Chondrocyte (in vitro differentiated cells): ENCODE data around the gene FHIT. TPM values are rescaled to one million over a fixed set of nuclear protein-coding genes. Genes with fewer than 3 reads are reported as not detected.

ENCODE experiments used
- DNase-seq: peaks from one replicate; pipeline ENCODE4 v3.0.0; 2021; ENCODE audit warnings: mixed read lengths, low spot score
- H3K27ac Mint-ChIP-seq: one replicate; pipeline ENCODE4 v1.8.0; 2021; ENCODE audit warnings: mild to moderate bottlenecking, moderate library complexity, mixed read lengths; ENCODE audit not compliant: unreplicated experiment
- H3K27me3 Mint-ChIP-seq: 2 replicates; pipeline ENCODE4 v1.8.0; 2021; ENCODE audit warnings: low read depth, mixed read lengths
- H3K36me3 Mint-ChIP-seq: 2 replicates; pipeline ENCODE4 v1.8.0; 2021; ENCODE audit warnings: low read depth, mixed read lengths
- H3K4me1 Mint-ChIP-seq: 2 replicates; pipeline ENCODE4 v1.8.0; 2021; ENCODE audit warnings: low read depth, mild to moderate bottlenecking, mixed read lengths
- H3K4me3 Mint-ChIP-seq: one replicate; pipeline ENCODE4 v1.8.0; 2021; ENCODE audit warnings: mild to moderate bottlenecking, moderate library complexity, mixed read lengths; ENCODE audit not compliant: unreplicated experiment
- H3K9me3 Mint-ChIP-seq: 2 replicates; pipeline ENCODE4 v1.8.0; 2021; ENCODE audit warnings: low read depth, mixed read lengths
- total RNA-seq: library from RNA; stranded (reverse); gene quantifications from 3 replicates; pipeline ENCODE4 v1.2.1, GENCODE V29; 2021
- TF ChIP-seq, protein P1 (sequence below): fragments of 200-600 bp; sonication (generic); IDR thresholded peaks from 2 replicates; pipeline ENCODE4 v1.5.0; 2021; ENCODE audit warnings: antibody characterized with exemption, mild to moderate bottlenecking, moderate library complexity

FHIT gene
- total RNA-seq, 1 donor from 2014 or later, result 3.8 TPM

DNA sequence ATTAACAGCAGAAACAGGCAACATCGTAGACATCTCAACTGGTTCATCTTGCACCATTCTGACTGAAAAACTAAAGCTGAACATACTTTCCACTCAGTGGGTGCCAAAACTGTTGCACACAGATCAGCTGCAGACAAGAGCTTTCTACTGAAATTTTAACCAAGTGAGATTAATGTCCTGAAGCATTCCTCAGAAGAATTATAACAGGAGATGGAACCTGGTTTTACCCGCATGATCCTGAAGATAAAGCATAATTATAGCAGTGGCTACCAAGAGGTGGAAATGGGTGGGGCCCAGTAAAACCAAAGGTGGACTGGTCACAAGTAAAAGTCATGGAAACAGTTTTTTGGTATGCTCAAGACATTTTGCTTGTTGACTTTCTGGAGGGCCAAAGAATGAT lies 858.8 kb downstream of the FHIT start:
- no peak overlapping the region for H3K4me3 Mint-ChIP-seq
- DNase-seq, result no peak
- no peaks in the 10 kb centered on the region for H3K4me1 Mint-ChIP-seq
- H3K27ac Mint-ChIP-seq, result no peak overlapping the region
- peaks cover 8% of the 10 kb centered on the region for H3K27me3 Mint-ChIP-seq
- no peaks in the 10 kb centered on the region for H3K36me3 Mint-ChIP-seq
- no peaks in the 10 kb centered on the region for H3K9me3 Mint-ChIP-seq
- TF ChIP-seq, protein P1, sequence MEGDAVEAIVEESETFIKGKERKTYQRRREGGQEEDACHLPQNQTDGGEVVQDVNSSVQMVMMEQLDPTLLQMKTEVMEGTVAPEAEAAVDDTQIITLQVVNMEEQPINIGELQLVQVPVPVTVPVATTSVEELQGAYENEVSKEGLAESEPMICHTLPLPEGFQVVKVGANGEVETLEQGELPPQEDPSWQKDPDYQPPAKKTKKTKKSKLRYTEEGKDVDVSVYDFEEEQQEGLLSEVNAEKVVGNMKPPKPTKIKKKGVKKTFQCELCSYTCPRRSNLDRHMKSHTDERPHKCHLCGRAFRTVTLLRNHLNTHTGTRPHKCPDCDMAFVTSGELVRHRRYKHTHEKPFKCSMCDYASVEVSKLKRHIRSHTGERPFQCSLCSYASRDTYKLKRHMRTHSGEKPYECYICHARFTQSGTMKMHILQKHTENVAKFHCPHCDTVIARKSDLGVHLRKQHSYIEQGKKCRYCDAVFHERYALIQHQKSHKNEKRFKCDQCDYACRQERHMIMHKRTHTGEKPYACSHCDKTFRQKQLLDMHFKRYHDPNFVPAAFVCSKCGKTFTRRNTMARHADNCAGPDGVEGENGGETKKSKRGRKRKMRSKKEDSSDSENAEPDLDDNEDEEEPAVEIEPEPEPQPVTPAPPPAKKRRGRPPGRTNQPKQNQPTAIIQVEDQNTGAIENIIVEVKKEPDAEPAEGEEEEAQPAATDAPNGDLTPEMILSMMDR, result no peak

DNA sequence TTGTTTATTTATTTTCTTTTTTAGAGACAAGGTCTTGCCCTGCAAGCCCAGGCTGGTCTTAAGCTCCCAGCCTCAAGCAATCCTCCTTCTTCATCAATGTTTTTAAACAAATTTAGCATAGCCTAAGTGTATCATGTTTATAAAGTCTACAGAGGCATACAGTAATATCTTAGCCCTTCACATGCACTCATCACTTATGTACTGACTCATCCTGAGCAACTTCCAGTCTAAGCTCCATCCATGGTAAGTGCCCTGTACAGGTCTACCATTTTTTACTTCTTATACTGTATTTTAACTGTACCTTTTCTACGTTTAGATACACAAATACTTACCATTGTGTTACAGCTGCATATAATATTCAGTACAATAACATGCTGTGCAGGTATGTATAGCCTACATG lies 860.0 kb downstream of the FHIT start:
- no peaks in the 10 kb centered on the region for H3K4me1 Mint-ChIP-seq
- H3K27ac Mint-ChIP-seq, result no peak overlapping the region
- no peak for DNase-seq
- H3K9me3 Mint-ChIP-seq, result no peaks in the 10 kb centered on the region
- H3K4me3 Mint-ChIP-seq, result no peak overlapping the region
- H3K36me3 Mint-ChIP-seq, result no peaks in the 10 kb centered on the region
- TF ChIP-seq, protein P1, result no peak
- peaks cover 8% of the 10 kb centered on the region for H3K27me3 Mint-ChIP-seq

DNA sequence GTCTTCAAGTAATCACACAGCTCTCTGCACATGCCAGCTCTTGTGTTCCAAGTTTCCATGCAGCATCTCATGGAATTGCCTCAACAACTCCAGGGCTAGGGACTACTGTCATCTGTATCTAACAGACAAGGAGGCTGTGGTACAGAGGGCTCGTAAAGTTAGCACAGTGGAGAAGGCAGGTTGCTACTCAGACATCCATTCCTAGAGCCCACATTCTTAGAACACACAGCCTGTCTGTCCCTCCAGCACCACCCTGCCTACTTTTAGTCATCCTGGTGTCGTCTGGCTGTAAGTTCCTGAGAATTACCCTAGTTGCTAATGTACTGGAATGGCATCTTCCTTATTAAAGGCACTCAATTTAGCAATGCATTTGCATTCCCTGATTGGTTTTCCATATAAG lies 862.5 kb downstream of the FHIT start:
- no peaks in the 10 kb centered on the region for H3K9me3 Mint-ChIP-seq
- no peak overlapping the region for H3K27ac Mint-ChIP-seq
- peaks cover 5% of the 10 kb centered on the region for H3K4me1 Mint-ChIP-seq
- no peak for DNase-seq
- TF ChIP-seq, protein P1, result no peak
- H3K27me3 Mint-ChIP-seq, result peaks cover under 1% of the 10 kb centered on the region
- no peak overlapping the region for H3K4me3 Mint-ChIP-seq
- H3K36me3 Mint-ChIP-seq, result no peaks in the 10 kb centered on the region

DNA sequence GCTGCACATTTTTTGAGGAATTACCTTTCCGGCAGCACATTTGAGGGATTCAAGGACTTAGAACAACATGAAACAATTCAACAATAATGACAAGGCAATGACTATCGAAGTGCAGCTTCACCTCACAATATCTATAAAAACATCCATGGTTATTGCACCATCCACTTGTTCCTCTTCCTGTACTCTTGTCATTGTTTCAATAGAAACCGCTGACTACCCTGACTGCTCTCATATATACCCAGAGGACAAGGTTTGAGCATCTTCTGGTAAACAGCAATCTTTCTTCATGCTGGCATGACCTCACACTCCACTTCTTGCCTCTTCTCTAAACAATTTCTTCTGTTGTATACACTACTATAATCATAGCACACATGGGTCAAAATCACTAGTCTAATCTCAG lies 864.9 kb downstream of the FHIT start:
- TF ChIP-seq, protein P1, result no peak
- Mint-ChIP-seq H3K9me3 (no peaks in the 10 kb centered on the region), H3K27me3 (no peaks in the 10 kb centered on the region), H3K27ac (no peak overlapping the region), H3K4me3 (no peak overlapping the region), H3K36me3 (no peaks in the 10 kb centered on the region), H3K4me1 (peaks cover 5% of the 10 kb centered on the region)
- no peak for DNase-seq

DNA sequence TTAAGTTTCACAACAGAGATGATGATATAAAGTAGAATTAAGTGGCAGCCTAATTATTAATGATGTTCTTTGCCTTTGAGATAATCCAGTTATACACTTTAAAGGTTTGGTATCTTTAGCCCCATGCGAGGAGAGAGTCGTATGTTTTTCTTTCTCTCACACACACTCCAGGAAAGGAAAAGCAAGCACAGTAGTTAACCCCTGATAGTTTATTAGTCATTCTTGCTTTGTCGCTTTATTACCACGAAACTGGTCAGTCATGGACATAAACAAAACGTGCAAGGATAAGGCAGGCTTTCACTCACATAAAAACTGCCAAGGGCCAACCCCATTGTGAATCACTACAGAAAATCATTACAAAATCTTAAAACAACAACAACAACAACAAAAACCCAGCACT lies 866.9 kb downstream of the FHIT start:
- Mint-ChIP-seq H3K4me3 (peak overlapping the region; percentile 19), H3K4me1 (peaks cover 5% of the 10 kb centered on the region), H3K27ac (peak overlapping the region; percentile 18), H3K9me3 (no peaks in the 10 kb centered on the region), H3K36me3 (no peaks in the 10 kb centered on the region), H3K27me3 (no peaks in the 10 kb centered on the region)
- TF ChIP-seq, protein P1, result no peak
- no peak for DNase-seq
